T-helper 1 cell treated with Interleukin-12 subunit alpha and Interleukin-12 subunit beta and Interleukin-4 antibody, amounts not matched to agents 30 μg/mL and 1 μg/mL, for 36 hours (primary cell): ENCODE results near the gene MESP2.

Source experiments
- H3K27ac Mint-ChIP-seq: one replicate; pipeline ENCODE4 v1.8.0; 2021; ENCODE audit warnings: mild to moderate bottlenecking, mixed read lengths
- H3K27me3 Mint-ChIP-seq: one replicate; pipeline ENCODE4 v1.8.0; 2021; ENCODE audit warnings: low read depth, mixed read lengths
- H3K36me3 Mint-ChIP-seq: one replicate; pipeline ENCODE4 v1.8.0; 2021; ENCODE audit warnings: low read depth, mixed read lengths
- H3K4me1 Mint-ChIP-seq: one replicate; pipeline ENCODE4 v1.8.0; 2021; ENCODE audit warnings: low read depth, mixed read lengths
- H3K4me3 Mint-ChIP-seq: one replicate; pipeline ENCODE4 v1.8.0; 2021; ENCODE audit warnings: mild to moderate bottlenecking, moderate library complexity, mixed read lengths
- H3K9me3 Mint-ChIP-seq: one replicate; pipeline ENCODE4 v1.8.0; 2021; ENCODE audit warnings: mixed read lengths

Gene MESP2

GRCh38 chr15:89765694-89766093 lies 10.4 kb upstream of the MESP2 start:
- Mint-ChIP-seq H3K27ac (no peak overlapping the region), H3K9me3 (no peaks in the 10 kb centered on the region), H3K4me1 (no peaks in the 10 kb centered on the region), H3K27me3 (peaks cover 3% of the 10 kb centered on the region), H3K36me3 (no peaks in the 10 kb centered on the region), H3K4me3 (no peak overlapping the region)

DNA sequence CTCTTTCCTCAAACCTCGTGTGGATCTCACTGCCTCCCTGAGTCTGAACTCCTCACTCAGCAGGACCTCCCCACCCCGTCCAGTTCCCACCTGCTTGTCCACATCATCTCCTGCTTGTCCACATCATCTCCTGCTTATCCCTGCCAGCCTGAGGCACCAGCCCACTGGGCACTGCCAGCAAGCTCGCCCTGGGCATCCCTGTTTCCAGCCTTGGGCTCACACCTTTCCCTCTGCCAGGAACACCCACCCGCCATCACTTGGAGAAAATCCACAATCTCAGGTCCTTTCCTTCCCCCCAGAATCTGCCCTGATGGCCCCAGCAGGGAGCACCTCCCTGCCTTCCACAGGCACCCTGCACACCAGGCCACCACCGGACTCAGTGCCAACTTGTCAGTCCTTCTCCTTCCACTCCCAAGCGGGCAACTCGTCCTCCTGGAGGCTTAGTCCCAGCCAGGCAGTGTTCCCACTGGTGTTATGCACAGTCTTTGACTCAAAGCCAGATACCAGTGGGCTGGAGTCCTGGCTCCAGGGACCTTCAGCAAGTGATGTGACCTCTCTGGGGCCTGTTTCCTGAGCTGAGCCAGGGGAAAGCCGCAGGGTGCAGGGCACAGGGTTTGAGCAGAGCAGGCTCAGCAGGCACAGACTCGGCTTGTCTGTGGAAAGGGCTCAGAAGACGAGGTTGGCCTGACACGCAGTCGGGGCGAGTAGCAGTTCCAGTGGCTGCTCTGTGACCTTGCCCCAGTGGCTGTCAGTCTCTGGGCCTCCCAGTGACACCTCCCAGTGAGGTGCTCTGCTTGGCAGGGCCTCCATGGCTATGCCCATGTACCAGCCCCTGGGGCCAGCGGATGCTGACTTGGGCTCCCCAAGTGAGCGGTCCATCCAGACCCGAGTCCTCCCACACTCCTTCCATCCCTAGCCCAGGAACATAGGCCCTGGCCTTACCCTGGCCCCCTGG lies 9.5 kb upstream of the MESP2 start:
- Mint-ChIP-seq H3K4me1 (no peaks in the 10 kb centered on the region), H3K36me3 (no peaks in the 10 kb centered on the region), H3K27me3 (peaks cover 3% of the 10 kb centered on the region), H3K27ac (no peak overlapping the region), H3K9me3 (no peaks in the 10 kb centered on the region), H3K4me3 (no peak overlapping the region)

DNA sequence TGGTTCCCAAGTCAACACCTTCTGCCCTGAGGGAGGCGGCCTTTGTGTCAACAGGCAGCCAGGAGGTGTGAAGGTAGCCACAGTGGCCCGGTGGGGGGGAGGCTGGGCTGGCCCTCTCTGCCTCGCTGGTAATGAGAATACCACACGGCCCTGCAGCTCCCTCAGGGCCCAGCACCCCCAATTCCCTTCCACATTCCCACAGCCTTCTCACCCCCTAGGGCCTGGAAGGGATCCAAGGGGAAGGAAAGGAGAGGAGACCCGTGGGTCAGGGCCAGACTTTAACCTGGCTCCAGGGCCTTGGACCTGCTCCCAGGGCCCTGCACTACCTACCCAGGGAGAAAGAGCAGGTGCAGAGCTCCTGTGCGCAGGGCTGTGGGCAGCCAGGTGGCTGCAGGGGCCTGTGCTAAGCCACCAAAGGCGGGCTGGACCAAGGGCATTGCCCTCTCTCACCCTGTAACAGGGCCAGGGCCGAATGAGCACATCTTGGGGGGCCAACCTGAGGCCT lies 8.7 kb upstream of the MESP2 start:
- no peaks in the 10 kb centered on the region for H3K9me3 Mint-ChIP-seq
- H3K27me3 Mint-ChIP-seq, result peaks cover 3% of the 10 kb centered on the region
- no peak overlapping the region for H3K4me3 Mint-ChIP-seq
- H3K4me1 Mint-ChIP-seq, result no peaks in the 10 kb centered on the region
- no peaks in the 10 kb centered on the region for H3K36me3 Mint-ChIP-seq
- no peak overlapping the region for H3K27ac Mint-ChIP-seq

- H3K27ac Mint-ChIP-seq, result no peak overlapping the region
- no peaks in the 10 kb centered on the region for H3K9me3 Mint-ChIP-seq
- no peak overlapping the region for H3K4me3 Mint-ChIP-seq
- H3K27me3 Mint-ChIP-seq, result peaks cover 3% of the 10 kb centered on the region
- no peaks in the 10 kb centered on the region for H3K4me1 Mint-ChIP-seq
- H3K36me3 Mint-ChIP-seq, result no peaks in the 10 kb centered on the region
These were observed 8.0 kb upstream of the MESP2 start for GRCh38 chr15:89768071-89768500.

- no peaks in the 10 kb centered on the region for H3K4me1 Mint-ChIP-seq
- H3K4me3 Mint-ChIP-seq, result no peak overlapping the region
- H3K27ac Mint-ChIP-seq, result no peak overlapping the region
These were observed 6.8 kb upstream of the MESP2 start for GRCh38 chr15:89769366-89769765.

GRCh38 chr15:89770041-89770440 lies 6.1 kb upstream of the MESP2 start:
- Mint-ChIP-seq H3K27ac (no peak overlapping the region), H3K4me1 (no peaks in the 10 kb centered on the region), H3K27me3 (peaks cover 12% of the 10 kb centered on the region), H3K9me3 (no peaks in the 10 kb centered on the region), H3K4me3 (no peak overlapping the region), H3K36me3 (no peaks in the 10 kb centered on the region)

More at GRCh38 chr15:89769366-89769765, 6.8 kb upstream of the MESP2 start:
- H3K36me3 Mint-ChIP-seq, result no peaks in the 10 kb centered on the region
- H3K27me3 Mint-ChIP-seq, result peaks cover 8% of the 10 kb centered on the region
- no peaks in the 10 kb centered on the region for H3K9me3 Mint-ChIP-seq

- peaks cover 17% of the 10 kb centered on the region for H3K27me3 Mint-ChIP-seq
- H3K4me3 Mint-ChIP-seq, result no peak overlapping the region
- no peaks in the 10 kb centered on the region for H3K4me1 Mint-ChIP-seq
- no peak overlapping the region for H3K27ac Mint-ChIP-seq
- no peaks in the 10 kb centered on the region for H3K36me3 Mint-ChIP-seq
- H3K9me3 Mint-ChIP-seq, result no peaks in the 10 kb centered on the region
These were observed 3.1 kb upstream of the MESP2 start for GRCh38 chr15:89772932-89773583.

- Mint-ChIP-seq H3K9me3 (no peaks in the 10 kb centered on the region), H3K27ac (no peak overlapping the region), H3K36me3 (no peaks in the 10 kb centered on the region), H3K4me3 (no peak overlapping the region), H3K27me3 (peaks cover 17% of the 10 kb centered on the region), H3K4me1 (no peaks in the 10 kb centered on the region)
These were observed 1.6 kb upstream of the MESP2 start for GRCh38 chr15:89774492-89774891.

DNA sequence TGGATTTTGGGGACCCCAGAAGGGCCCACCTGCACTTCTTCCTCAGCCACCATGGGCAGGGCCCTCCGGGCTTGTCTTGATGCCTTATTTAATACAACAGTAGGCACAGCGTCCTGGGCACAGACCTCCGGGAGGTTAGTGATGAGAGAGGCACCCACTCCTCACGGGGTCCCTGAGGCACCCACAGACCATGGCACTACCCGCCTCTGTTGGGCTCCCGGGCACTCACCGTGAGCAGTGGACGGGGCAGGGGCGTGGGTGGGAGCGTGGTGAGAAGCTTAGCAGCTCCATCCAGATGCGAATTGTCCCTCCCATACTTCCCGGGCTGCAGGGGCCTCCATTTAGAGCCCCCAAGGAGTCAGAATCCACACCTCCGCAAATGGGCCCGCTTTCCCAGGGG lies 317 bp upstream of the MESP2 start:
- Mint-ChIP-seq H3K36me3 (no peaks in the 10 kb centered on the region), H3K4me3 (peak overlapping the region; percentile 37), H3K4me1 (peaks cover 5% of the 10 kb centered on the region), H3K9me3 (no peaks in the 10 kb centered on the region), H3K27ac (no peak overlapping the region), H3K27me3 (peaks cover 14% of the 10 kb centered on the region)

- no peaks in the 10 kb centered on the region for H3K9me3 Mint-ChIP-seq
- no peak overlapping the region for H3K27ac Mint-ChIP-seq
- H3K36me3 Mint-ChIP-seq, result no peaks in the 10 kb centered on the region
- H3K4me3 Mint-ChIP-seq, result peak overlapping the region; percentile 5
- peaks cover 18% of the 10 kb centered on the region for H3K4me1 Mint-ChIP-seq
- H3K27me3 Mint-ChIP-seq, result peaks cover 14% of the 10 kb centered on the region
These were observed 1.1 kb downstream of the MESP2 start for GRCh38 chr15:89777073-89777751.

- Mint-ChIP-seq H3K9me3 (no peaks in the 10 kb centered on the region), H3K4me3 (no peak overlapping the region), H3K27me3 (peaks cover 14% of the 10 kb centered on the region), H3K36me3 (no peaks in the 10 kb centered on the region), H3K27ac (no peak overlapping the region), H3K4me1 (peaks cover 19% of the 10 kb centered on the region)
These were observed 1.7 kb downstream of the MESP2 start for GRCh38 chr15:89777782-89778380.

GRCh38 chr15:89778861-89779260 lies 2.7 kb downstream of the MESP2 start:
- Mint-ChIP-seq H3K36me3 (no peaks in the 10 kb centered on the region), H3K27me3 (peaks cover 14% of the 10 kb centered on the region), H3K27ac (no peak overlapping the region), H3K9me3 (no peaks in the 10 kb centered on the region), H3K4me3 (no peak overlapping the region), H3K4me1 (peaks cover 19% of the 10 kb centered on the region)

GRCh38 chr15:89780601-89781000 lies 4.5 kb downstream of the MESP2 start:
- Mint-ChIP-seq H3K4me1 (peaks cover 19% of the 10 kb centered on the region), H3K9me3 (no peaks in the 10 kb centered on the region), H3K27me3 (peaks cover 5% of the 10 kb centered on the region), H3K36me3 (no peaks in the 10 kb centered on the region), H3K27ac (no peak overlapping the region), H3K4me3 (peak overlapping the region; percentile 29)

GRCh38 chr15:89781055-89781454 lies 4.9 kb downstream of the MESP2 start:
- Mint-ChIP-seq H3K4me3 (no peak overlapping the region), H3K4me1 (peaks cover 19% of the 10 kb centered on the region), H3K27ac (no peak overlapping the region)

More at GRCh38 chr15:89781055-89781454, 4.9 kb downstream of the MESP2 start:
- peaks cover 5% of the 10 kb centered on the region for H3K27me3 Mint-ChIP-seq
- H3K36me3 Mint-ChIP-seq, result no peaks in the 10 kb centered on the region
- no peaks in the 10 kb centered on the region for H3K9me3 Mint-ChIP-seq
